Liver (tissue), 9 donors: ENCODE data around the gene PPP2R2C. TPM values are rescaled to one million over a fixed set of nuclear protein-coding genes. Genes with fewer than 3 reads are reported as not detected.

ENCODE experiments used
- DNase-seq: peaks from one replicate; pipeline ENCODE4 v3.0.0-alpha.2; 2017; ENCODE audit warnings: low spot score
- H3K27ac ChIP-seq, 2 donors: one replicate each; pipeline ENCODE4 v1.7.0; 2013; ENCODE audit warnings: inconsistent platforms in 2 of 2, low read length in 2 of 2, control low read depth in 1 of 2, low read depth in 1 of 2, mild to moderate bottlenecking in 1 of 2
- H3K27me3 ChIP-seq, 4 donors: one replicate each; pipeline versions ENCODE4 v1.6.1 to v1.7.0; 2013; ENCODE audit warnings: low read length in 3 of 4, inconsistent platforms in 1 of 4, mild to moderate bottlenecking in 1 of 4, moderate library complexity in 1 of 4; ENCODE audit not compliant: control insufficient read depth in 4 of 4, insufficient read depth in 4 of 4
- H3K36me3 ChIP-seq, 4 donors: one replicate each; pipeline versions ENCODE4 v1.6.1 to v1.7.0; 2013; ENCODE audit warnings: low read length in 3 of 4, mild to moderate bottlenecking in 3 of 4, low read depth in 1 of 4, moderate library complexity in 1 of 4; ENCODE audit not compliant: control insufficient read depth in 4 of 4, insufficient read depth in 3 of 4
- H3K4me1 ChIP-seq, 4 donors: one replicate each; pipeline versions ENCODE4 v1.6.1 to v1.7.0; 2013; ENCODE audit warnings: low read length in 3 of 4, mild to moderate bottlenecking in 3 of 4, moderate library complexity in 1 of 4; ENCODE audit not compliant: control insufficient read depth in 4 of 4, insufficient read depth in 4 of 4
- H3K4me3 ChIP-seq, 3 donors: one replicate each; pipeline versions ENCODE4 v1.6.1 to v1.7.0; 2013; ENCODE audit warnings: low read length in 3 of 3, control low read depth in 1 of 3, low read depth in 1 of 3, mild to moderate bottlenecking in 1 of 3
- H3K9ac ChIP-seq, 2 donors: one replicate each; pipeline ENCODE4 v1.7.0; 2013; ENCODE audit warnings: low read length in 2 of 2, mild to moderate bottlenecking in 2 of 2, moderate library complexity in 2 of 2, control low read depth in 1 of 2, low read depth in 1 of 2
- H3K9me3 ChIP-seq, 4 donors: one replicate each; pipeline versions ENCODE4 v1.6.1 to v1.7.0; 2013; ENCODE audit warnings: low read length in 3 of 4; ENCODE audit not compliant: control insufficient read depth in 4 of 4
- CTCF ChIP-seq: fragments of 150-350 bp; IDR thresholded peaks from 2 replicates; pipeline ENCODE4 v1.5.1; 2017; ENCODE audit warnings: improper control_type of control experiment, low read depth, low read length; ENCODE audit not compliant: missing input control
- FOXA1 ChIP-seq: IDR thresholded peaks from 2 replicates; pipeline ENCODE4 v1.6.1; 2016; ENCODE audit warnings: antibody characterized with exemption
- FOXA2 ChIP-seq: IDR thresholded peaks from 2 replicates; pipeline ENCODE4 v1.6.1; 2016; ENCODE audit warnings: antibody characterized with exemption
- GABPA ChIP-seq, 2 donors: IDR thresholded peaks in 1 of 2; conservative IDR thresholded peaks in 1 of 2; 2 replicates each; pipeline ENCODE4 v1.6.1; 2016; ENCODE audit warnings: antibody characterized with exemption in 2 of 2, mild to moderate bottlenecking in 1 of 2, moderate library complexity in 1 of 2
- HNF4A ChIP-seq, 2 donors: conservative IDR thresholded peaks; 2 replicates each; pipeline ENCODE4 v1.6.1; 2016; ENCODE audit warnings: antibody characterized with exemption in 2 of 2, mild to moderate bottlenecking in 2 of 2
- JUND ChIP-seq, 2 donors: IDR thresholded peaks; 2 replicates each; pipeline ENCODE4 v1.6.1; 2016; ENCODE audit warnings: antibody characterized with exemption in 2 of 2
- MAX ChIP-seq: IDR thresholded peaks from 2 replicates; pipeline ENCODE4 v1.6.1; 2016; ENCODE audit warnings: antibody characterized with exemption
- RAD21 ChIP-seq, 2 donors: IDR thresholded peaks; 2 replicates each; pipeline ENCODE4 v1.6.1; 2016; ENCODE audit warnings: antibody characterized with exemption in 2 of 2, mild to moderate bottlenecking in 2 of 2
- REST ChIP-seq: IDR thresholded peaks from 2 replicates; pipeline ENCODE4 v1.6.1; 2016; ENCODE audit warnings: antibody characterized with exemption, mild to moderate bottlenecking
- RXRA ChIP-seq, 2 donors: IDR thresholded peaks; 2 replicates each; pipeline ENCODE4 v1.6.1; 2017 to 2018; ENCODE audit warnings: antibody characterized with exemption in 2 of 2, mild to moderate bottlenecking in 1 of 2
- SP1 ChIP-seq: IDR thresholded peaks from 2 replicates; pipeline ENCODE4 v1.6.1; 2018; ENCODE audit warnings: antibody characterized with exemption, mild to moderate bottlenecking
- TAF1 ChIP-seq: conservative IDR thresholded peaks from 2 replicates; pipeline ENCODE4 v1.6.1; 2016; ENCODE audit warnings: antibody characterized with exemption, mild to moderate bottlenecking
- YY1 ChIP-seq: IDR thresholded peaks from 2 replicates; pipeline ENCODE4 v1.6.1; 2016; ENCODE audit warnings: antibody characterized with exemption, mild to moderate bottlenecking
- ZBTB33 ChIP-seq: IDR thresholded peaks from 2 replicates; pipeline ENCODE4 v1.6.1; 2016; ENCODE audit warnings: antibody characterized with exemption
- WGBS: extraction: QIAGEN DNeasy Blood & Tissue Kit; methylation state at CpG from one replicate; pipeline ENCODE4 v1.1.7; 2013; 5-methylcytosine and 5-hydroxymethylcytosine counted together
- polyA plus RNA-seq, 2 donors: library from polyadenylated mRNA; stranded (reverse) in 1 of 2; unstranded in 1 of 2; fragments of 200-250 nt in 1 of 2; fragments of >200 nt in 1 of 2; fragmentation: Nextera tagmentation in 1 of 2; extraction: Ambion mirVana in 1 of 2; gene quantifications; one replicate each; pipeline versions ENCODE4 v1.2.1 to v1.2.3, GENCODE V29; 2013 to 2015
- total RNA-seq, 2 donors: library from RNA; depleted of rRNA; stranded (reverse); fragments of >200 nt; gene quantifications; one replicate each; pipeline ENCODE4 v1.2.3, GENCODE V29; 2014
- donor health status: healthy.
- donor health status: healthy.
- donor health status: healthy.
- donor health status: healthy.
- donor health status: healthy.

Gene PPP2R2C
- total and polyA plus RNA-seq, 4 donors, result under 0.01 to 0.01 TPM; not detected in 2

- no peak for TF ChIP-seq CTCF
- TF ChIP-seq YY1, result no peak
- no peak for TF ChIP-seq RAD21 (IDR thresholded peaks at IDR 0.05)
- TF ChIP-seq JUND (IDR thresholded peaks at IDR 0.05), result no peak
- TF ChIP-seq FOXA2, result no peak
- TF ChIP-seq RXRA (IDR thresholded peaks at IDR 0.05), result no peak
Observed at GRCh38 chr4:6368096-6368495, 104.3 kb downstream of the PPP2R2C start (continued).

DNA sequence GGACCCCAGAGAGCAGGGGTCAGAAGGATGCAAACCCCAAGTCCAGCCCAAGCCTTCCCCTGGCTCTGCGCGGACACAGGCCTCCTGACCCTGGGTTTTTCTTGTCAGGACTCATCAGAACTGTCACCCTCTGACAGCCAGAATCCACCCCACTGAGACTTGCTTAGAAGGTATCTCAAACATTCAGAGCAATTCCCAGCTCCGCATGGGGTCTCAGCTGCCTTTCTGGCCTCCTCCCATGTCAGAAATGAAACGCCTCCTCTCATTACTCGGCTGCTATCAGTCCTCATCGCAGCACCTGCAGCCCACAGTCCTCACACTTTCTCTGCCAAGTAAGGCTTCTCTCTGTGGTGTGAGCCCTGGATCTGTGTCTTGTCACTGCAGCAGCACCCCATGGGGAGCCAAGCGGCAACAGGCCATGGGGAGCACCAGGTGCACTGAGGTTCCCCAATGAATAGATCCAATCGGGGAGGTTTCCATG lies 105.0 kb downstream of the PPP2R2C start:
- no peaks in the 10 kb centered on the region for H3K4me1 ChIP-seq
- TF ChIP-seq CTCF (no peak), YY1 (no peak), MAX (no peak), ZBTB33 (no peak), FOXA1 (no peak), TAF1 (no peak), REST (no peak), SP1 (no peak), HNF4A (conservative IDR thresholded peaks at IDR 0.05) (no peak), RAD21 (IDR thresholded peaks at IDR 0.05) (no peak), FOXA2 (no peak), GABPA (IDR thresholded peaks at IDR 0.05 in 1 of 2, conservative IDR thresholded peaks at IDR 0.05 in 1 of 2) (no peak), JUND (IDR thresholded peaks at IDR 0.05) (no peak)
- H3K27ac ChIP-seq, result no peak overlapping the region
- H3K9me3 ChIP-seq, result peaks cover 0 to 3% (median 0%) of the 10 kb centered on the region in 4 donors
- no peaks in the 10 kb centered on the region for H3K27me3 ChIP-seq
- no peak overlapping the region for H3K9ac ChIP-seq
- no peak overlapping the region for H3K4me3 ChIP-seq
- no peaks in the 10 kb centered on the region for H3K36me3 ChIP-seq
- 26% methylated on average over 8 of the region's 8 CpGs for WGBS
- DNase-seq, result no peak
